8988T (cell line): ENCODE measurements around the gene RMC1.
A peak's percentile ranks its signal among the peaks of the same experiment; 100 is the strongest.
"Not testable (repeated sequence)": the region's sequence is repeated elsewhere in the genome, so short reads cannot be mapped to it uniquely, and the experiment has no call there.

Experiments
- DNase-seq: peaks from one replicate; pipeline ENCODE4 v3.0.0; 2011

The RMC1 gene

DNA sequence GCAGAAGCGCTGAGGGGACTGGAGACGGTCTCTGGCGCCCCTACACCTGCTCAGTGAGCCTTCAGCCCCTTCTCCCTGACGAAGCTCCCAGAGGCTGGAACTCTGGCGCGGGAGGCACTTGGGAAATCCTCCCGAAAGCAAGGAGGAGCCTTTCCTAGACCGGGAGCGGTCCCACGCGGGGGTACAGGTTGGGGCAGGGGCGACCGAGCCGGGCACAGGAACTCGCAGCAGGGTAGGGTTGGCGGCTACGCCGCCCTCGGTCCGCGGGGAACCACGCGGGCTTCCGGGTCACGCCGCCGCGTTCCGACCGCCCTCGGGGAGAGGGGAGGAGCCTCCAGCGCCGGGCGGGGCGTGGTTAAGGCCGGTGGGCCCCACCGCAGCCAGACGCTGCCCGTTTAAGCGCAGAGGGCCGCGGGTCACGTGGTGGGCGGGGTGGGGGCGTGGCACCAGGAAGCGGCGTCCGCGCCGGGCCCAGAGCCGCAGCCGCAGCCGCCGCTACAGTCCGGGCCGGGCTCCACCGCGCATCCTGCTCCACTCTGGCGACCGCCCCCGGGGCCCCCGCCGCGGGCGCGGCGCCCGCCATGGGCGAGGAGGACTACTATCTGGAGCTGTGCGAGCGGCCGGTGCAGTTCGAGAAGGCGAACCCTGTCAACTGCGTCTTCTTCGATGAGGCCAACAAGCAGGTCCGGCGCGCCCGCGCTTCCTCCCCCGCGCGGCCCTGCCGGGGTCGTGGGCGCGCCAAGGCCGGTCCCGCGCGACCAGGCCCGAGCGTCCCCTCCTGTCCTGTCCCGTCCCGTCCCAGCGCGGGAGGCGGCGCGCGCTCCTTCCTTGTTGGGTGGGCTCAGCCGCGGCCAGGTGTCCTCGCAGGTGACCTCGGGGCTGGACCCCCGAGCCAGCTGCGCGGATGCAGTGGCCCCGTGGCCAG is at the start of gene RMC1:
TSS of gene RMC1 (plus strand) at position 474 of the 925 bp plus-strand sequence. CDS start at position 582, 108 bp downstream.
- peak; percentile 99 for DNase-seq

DNA sequence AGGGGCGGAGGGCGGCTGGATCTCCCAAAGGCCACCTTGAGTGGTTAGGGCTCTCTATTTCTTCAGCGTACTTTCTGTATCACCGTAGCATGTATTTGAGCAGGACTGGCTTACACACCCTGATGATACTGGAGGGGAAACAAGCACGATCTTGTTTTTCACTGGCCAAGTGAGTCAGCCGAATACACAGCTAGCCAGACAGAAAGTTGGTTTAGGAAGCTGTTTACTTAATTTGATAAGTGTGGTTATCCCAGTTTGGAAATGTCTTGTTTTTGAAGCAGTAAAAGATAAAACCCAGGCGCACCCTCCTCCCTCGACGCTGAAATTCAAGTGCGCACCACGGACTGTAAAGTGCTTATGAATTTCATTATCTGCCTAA is 49.6 kb upstream of the RMC1 start:
- no peak for DNase-seq

DNA sequence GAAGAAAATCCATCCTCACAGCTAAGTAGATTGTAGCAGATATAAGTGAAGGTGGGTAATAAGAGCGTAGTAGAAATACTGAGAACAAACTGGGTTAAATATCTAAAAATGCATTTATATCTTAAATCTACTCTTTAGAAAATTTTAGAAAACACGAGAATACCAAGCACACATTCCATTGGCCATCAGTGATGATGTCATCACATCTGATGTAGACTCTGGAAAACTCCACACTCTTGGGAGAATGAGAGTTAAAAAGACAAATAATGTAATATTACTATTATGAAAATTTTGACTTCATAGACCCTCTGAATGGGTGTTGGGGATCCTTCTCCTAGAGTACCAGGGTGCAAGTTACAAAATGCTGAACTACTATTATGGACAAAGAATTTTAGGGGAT is 46.5 kb upstream of the RMC1 start:
- DNase-seq: no peak

DNA sequence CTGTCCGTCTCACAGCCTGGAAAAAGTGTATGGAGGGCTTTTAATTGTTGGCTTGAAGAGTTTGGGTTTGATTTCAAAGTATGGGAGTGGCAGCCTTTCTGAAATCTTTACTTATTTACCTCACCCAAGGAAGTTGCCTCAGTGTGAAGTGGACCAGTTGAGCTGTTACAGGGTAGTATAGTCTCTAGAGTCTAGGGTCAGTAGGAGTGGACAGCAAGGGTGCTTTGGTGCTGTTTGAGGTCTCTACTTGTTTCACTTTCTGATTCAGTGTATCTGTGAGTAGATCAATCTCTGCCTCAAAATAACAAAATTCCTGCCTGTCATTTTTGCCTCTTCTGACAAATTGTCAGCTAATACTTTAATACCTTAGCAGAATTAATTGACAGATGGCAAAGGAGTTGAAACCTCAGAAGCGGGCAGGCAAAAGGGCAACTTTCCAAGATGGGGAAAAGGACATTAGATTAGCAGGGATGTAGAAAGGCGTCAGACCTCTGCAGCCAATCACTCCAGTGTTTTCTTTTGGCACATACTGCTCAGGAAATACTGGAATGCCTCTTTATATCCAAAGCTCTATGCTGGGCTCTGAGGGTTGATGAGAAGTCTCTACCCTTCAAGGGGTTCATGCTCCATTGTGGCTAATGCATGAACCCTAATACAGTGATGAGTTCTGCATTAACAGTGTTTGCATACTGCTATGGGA is 44.3 kb upstream of the RMC1 start:
- DNase-seq: no peak

DNA sequence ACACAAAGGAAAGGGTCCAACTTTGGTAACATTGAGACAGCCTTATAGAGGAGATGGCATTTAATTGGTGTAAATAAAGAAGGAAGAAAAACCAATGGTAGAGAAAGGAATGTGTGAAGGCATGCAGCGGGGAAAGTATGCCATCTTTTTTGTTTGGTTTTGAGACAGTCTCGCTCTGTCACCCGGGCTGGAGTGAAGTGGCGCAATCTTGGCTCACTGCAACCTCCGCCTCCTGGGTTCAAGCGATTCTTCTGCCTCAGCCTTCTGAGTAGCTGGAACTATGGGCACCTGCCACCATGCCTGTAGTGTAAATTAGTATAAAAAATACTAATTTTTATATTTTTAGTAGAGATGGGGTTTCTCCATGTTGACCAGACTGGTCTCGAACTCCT is 43.8 kb upstream of the RMC1 start:
- DNase-seq: no peak

DNA sequence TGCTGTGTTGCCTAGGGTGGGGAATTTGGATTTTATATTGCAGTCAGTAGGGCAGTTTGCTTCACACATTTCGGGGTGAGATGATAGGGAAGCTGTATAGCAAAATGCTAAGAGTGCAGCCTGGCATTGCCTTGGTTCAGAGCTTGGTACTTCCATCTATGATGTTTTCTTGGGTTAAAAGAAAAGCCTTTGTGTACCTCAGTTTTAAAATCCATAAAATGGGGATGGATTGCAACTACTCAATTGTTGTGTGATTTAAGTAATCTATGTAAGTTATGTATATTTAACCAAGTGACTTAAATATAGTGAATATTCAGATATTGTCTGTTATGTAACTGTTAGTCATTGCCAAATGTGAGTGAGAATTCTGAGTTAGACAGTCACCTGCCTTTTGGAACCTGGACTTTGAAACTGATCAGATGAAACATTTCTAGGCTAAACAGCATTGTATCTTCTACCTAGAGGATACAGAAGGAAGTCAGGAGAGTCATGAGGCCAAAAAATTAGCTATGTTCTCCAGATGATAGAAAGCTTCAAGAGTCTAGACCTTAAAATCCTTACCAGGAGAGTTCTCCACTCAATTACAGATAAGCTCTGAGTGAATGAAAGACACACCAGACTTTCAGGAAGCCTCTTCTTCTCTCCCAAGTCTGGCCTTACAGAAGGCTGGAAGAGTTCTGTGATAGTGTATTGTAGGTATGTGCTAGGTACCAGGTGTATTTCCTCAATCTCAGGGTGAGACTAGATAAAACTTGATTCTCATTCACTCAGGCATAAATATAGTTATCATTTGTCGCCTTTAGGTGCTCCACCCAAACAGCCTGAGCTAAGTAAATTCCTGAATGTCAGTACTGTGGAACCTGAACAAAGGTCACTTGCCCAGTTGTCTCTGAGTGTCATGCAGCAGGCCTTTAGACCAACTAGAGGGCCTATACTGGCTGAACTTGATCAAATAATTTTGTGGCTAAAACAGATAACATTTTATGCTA is 42.7 kb upstream of the RMC1 start:
- DNase-seq: no peak

DNA sequence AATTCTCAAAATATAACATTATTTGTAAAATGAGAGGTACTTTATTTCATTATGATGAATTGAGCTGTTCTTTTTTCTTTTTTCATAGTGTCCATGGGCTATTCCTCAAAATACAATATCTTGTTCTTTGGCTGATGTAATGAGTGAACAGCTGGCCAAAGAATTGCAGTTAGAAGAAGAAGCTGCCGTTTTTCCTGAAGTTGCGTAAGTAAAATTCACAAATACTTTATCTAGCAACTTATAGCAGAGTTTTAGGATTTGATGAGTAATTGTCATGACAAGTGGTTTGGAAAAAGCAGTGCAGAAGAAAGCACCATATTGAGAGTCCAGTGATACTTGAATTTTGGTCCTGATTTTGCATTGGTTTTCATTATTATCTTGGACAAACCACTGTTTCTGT is 40.4 kb upstream of the RMC1 start:
- no peak for DNase-seq

DNA sequence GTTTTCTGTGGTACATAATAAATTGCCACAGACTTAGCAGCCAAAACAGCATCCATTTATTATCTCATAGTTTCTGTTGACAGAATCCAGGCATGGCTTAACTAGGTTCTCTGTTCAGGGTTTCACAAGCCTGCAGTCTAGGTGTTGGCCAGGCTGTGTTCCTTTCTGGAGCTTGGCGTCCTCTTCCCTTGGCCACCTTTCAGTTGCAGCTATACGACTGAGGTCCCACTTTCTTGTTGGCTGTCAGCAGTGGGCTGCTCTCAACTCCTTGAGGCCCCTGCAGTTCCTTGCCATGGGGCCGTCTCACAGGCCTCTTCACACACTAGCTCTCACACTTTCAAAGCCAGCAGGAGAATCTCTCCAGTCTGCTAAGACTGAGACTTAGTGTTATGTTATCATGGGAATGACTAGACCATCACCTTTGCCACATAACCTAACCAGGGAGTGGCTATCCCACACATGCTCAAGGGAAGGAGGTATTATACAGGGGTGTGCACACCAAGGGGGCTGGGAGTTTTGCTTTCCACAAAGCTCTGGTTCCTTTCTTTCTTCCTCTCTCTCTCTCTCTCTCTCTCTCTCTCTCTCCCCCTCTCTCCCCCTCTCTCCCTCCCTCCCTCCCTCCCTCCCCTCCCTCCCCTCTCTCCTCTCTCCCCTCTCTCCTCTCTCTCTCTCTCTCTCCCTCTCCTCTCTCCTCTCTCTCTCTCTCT is 34.4 kb upstream of the RMC1 start:
- DNase-seq: no peak

DNA sequence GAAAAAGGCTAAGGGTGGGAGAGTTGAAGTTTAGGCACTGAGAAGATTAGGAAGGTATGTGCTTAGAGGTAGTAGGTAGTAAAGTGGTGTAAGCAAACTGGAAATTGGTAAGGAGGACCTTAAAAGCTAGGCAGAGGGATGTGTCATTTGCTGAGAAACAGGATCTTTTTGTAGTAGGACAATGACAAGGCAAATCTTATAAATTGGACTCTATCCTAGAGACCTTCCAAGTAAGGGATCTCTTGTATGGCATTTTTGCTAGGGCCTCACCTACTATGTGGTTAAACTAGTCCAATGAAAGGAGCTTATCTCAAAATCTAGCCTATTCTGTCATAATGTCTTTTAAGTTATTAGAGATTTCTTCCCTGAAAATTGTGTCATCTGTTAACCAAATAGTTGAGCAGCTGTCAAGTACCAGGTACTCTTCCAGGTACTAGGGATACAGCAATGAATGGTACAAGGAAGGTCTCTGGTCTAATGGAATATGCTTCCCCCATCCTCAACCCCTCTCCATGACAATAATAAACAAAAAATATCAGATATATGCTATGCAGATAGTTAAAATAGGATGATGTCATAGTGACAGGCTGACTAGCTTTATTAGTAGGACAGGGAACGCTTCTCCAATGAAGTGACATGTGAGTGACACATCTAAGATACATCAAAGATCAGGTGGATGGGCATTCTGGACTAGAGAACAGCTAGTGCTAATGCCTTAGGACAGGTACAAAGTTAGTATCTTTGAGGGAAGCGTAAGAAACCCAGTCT is 32.5 kb upstream of the RMC1 start:
- no peak for DNase-seq

DNA sequence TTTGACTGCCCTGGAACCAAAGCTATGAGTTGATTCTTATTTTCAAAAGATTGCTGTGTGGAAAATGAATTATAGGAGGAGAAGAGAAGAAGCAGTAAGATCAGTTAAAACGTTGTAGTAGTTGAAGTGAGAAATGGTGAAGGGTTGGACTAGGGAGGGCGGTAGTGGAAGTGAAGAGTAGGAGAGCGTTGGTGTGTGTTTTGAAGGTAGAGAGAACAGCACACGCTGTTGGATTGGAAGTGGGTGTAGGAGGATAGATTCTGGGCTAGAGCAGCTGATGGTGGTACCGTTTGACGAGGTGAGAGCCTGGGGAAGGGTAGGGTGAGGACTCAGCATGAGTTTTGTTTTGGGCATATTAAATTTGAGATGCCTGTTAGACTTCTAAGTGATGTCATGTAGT is 31.8 kb upstream of the RMC1 start:
- DNase-seq: no peak

DNA sequence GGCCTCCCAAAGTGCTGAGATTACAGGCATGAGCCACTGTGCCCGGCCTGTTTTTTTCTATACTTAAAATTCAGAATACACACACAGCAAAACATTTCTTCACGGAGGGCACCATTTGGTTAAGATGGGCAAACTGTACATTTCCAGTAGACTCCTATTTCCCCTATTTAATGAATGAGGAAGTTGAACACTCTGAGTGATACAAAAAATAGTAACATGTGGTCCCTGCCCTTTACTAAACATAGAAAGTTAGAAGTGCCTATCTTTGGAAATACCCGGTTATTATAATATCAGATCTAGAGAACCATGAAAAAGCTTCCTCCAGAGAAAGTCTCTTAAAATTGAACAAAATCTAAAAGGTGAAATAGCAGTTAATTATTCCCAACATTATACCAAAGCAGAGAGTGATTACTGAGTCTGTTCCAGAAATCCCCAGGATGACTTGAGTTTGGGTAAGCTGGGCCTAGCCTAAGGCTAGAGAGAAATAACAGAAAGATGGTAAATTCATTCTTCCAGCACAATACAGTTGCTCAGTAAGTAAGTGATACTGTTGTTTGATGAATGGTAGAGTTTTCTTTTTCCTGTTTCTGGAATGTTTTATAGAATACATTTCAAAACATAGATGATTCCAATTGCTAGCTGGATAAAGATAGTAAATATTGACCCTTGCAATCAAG is 23.3 kb upstream of the RMC1 start:
- DNase-seq: no peak

DNA sequence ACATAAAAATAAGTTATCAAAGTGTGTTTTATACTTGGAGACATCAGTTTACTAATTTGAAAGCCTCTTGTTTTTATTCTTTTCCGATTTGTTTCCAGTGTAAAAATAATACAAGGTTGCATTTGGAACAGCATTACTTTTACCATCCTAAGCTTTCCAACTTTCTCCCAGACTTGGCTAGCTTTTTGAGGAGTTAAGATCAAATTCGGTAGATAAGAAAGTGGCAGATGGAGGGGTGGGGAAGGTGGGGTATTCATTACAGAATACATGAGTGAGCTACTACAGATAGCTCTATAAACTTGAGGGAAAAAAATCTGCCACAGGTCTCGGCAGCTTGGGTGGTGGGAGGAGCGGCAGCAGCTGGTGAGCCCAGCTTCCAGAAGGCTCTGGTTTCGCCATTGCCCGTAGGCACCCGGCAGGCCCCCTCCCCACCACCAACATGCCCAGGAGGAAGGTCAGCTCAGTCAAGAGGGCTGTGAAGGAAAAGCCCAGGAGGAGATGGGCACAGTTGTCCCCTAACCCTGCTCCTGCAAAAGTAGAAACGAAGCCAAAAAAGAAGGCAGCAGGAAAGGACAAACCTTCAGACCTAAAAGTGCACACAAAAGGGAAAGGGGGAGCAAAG is 18.6 kb upstream of the RMC1 start:
- DNase-seq: no peak

DNA sequence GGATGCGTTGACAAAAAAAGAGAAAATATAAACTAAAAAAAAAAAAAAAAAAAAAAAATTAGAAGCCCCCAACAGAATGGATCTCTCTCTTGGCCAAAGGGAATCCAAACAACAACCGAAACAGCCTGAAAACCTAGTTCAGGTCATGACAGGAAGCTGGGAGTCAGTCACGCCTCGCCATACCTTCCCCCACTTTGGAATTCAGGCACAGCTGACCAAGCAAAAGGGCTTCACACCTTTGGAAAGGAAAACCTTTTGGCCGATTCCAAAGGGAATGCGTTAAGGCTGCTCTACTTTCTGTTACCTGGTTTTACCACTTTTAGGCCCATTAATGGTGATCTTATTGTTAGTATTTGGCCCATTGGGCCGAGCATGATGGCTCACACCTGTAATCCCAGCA is 17.9 kb upstream of the RMC1 start:
- DNase-seq: no peak

DNA sequence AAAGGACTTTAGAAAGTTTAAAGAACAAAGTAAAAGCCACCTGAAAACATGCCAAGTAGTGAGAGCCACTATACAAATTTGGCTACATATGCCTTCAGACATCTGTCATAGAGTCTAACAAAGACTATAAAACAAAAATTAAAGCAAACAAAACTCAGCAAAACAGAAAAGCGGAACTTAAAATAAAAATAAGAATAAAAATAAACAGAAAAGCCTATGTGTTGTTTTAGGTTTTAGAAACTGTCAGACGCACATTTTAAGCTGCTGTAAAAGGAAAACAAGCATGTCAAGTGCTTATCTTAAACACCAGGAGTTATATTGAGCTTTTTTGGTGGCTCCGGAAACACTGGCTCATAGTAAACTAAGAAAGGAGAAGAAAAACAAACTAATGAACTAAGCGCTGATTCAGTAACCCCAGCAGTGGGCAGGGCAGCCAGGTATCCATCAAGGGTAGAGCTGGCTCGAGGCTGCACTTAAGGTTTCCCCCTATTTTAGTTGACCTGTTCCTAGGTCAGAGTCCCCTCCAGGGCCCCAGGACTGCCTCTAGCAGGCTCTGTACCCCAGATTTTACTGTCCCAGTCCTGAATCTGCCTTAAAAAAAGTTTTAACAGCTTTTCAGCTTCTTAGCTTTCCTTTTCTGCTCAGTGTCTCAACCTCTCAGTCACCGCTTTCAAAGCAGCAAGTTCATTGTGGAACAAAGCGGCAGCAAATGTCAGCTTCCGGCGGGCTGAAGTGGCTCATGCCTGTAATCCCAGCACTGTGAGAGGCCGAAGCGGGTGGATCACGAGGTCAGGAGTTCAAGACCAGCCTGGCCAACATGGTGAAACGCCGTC is 15.4 kb upstream of the RMC1 start:
- DNase-seq: no peak

DNA sequence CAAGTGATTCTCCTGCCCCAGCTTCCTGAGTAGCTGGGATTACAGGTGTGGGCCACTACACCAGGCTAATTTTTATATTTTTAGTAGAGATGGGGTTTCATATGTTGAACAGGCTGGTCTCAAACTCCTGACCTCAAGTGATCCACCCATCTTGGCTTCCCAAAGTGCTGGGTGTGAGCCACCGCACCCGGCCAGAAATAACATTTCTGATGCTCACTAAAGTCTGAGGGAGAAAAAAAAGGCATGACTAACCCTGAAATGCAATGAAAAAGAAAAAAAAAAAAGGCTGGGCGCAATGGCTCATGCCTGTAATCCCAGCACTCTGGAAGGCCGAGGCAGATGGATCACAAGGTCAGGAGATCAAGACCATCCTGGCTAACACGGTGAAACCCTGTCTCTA is 13.7 kb upstream of the RMC1 start:
- DNase-seq: not testable (repeated sequence)

DNA sequence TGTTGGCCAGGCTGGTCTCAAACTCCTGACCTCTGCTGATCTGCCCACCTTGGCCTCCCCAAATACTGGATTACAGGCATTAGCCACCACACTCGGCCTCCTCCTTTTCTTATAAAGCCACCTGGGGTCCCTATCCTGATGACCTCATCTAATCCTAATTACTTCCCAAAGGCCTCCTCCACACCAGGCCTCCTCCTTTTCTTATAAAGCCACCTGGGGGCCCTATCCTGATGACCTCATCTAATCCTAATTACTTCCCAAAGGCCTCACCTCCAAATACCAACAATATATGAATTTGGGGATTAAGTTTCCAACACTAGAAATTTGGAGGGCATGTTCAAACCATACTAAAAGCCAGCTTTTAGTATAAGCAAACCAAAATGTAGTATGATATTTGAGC is 9.7 kb upstream of the RMC1 start:
- DNase-seq: no peak

DNA sequence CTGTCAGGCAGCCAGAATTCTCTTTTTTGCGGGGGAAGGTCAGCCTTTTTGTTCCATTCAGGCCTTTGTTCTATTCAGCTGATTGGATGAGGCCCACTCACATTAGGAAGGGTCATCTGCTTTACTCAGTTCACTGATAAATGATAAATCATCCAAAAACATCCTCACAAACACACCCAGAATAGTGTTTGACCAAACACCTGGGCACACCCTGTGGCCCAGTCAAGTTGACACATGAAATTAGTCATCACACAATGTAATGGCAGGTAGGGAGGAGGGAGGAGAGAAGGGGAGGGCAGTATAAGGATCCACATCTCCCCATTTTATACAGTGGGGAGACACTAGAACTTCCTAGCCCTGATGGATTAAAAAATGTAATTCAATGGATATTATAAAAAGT is 8.3 kb upstream of the RMC1 start:
- no peak for DNase-seq

DNA sequence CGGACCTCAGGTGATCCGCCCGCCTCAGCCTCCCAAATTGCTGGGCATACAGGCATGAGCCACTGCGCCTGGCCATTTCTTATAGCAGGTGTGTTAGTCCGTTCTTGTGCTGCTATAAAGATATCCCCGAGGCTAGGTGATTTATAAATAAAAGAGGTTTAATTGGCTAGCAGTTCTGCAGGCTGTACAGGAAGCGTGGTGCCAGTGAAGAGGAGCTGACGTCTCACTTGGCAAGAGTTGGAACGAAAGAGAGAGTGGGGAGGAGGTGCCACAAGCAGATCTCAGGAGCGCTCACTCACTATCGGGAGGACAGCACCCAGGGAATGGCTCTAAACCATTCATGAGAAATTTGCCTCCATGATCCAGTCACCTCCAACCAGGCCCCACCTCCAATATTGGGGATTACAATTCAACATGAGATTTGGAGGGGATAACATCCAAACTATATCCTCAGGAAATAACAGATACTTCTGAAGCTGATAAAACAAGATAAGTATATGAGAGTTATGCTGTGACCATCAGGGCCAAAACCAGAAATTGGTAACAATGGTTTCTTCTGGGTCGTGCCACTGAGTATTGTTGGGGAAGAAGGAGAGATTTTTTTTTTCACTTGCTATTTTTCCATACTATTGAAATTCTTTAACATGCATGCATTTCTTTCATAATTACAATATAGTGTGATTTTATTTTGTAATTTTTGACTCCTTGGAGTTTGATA is 7.4 kb upstream of the RMC1 start:
- DNase-seq: no peak

DNA sequence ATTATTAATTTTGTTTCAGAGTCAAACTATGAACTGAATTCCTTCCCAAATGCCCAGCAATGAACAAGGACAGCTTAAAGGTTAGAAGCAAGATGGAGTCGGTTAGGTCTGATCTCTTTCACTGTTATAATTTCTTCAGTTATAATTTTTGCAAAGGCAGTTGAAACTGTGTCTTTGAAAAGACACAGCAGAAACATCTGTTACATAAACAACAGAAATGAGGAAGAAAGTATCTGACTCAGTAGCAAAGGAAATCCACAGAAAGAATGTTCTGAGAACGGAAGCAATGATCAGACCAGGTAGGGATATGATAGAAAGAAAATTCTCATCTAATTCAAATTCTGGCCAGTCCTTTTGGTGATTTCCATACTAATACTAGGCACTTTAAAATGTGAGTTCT is 5.2 kb upstream of the RMC1 start:
- DNase-seq: no peak
